GM12874 (cell line): ENCODE data around the gene TRIM54.

Experiments used
- CTCF ChIP-seq: IDR thresholded peaks from 2 replicates; pipeline ENCODE4 v1.5.1; 2011; ENCODE audit warnings: low read depth, mild to moderate bottlenecking, control low read depth, low read length, moderate library complexity; ENCODE audit not compliant: insufficient read depth

The TRIM54 gene

GRCh38 chr2:27265536-27265870 is 16.7 kb upstream of the TRIM54 start:
- no peak for TF ChIP-seq CTCF

GRCh38 chr2:27270131-27270530 is 12.1 kb upstream of the TRIM54 start:
- no peak for TF ChIP-seq CTCF

DNA sequence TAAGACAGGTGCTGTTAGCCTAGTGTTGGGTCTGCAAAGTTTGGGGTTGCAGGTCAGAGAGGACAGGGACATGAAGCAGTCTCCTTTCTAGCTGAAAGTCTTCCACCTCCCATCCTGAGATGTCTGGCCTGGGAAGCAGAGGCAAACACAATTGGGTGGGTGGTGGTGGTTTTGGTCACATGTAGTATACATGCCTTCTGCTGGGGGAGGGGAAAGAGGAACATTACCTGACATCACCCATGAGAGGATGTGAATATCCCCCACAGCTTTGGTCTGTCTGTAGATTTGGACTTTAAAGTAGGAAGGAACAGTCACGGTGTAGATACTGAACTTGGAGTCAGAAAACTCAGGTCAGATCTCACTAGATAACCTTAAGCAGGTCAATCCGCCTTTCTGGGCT is 11.6 kb upstream of the TRIM54 start:
- no peak for TF ChIP-seq CTCF

- no peak for TF ChIP-seq CTCF
Observed at GRCh38 chr2:27271631-27272340, 10.4 kb upstream of the TRIM54 start.

DNA sequence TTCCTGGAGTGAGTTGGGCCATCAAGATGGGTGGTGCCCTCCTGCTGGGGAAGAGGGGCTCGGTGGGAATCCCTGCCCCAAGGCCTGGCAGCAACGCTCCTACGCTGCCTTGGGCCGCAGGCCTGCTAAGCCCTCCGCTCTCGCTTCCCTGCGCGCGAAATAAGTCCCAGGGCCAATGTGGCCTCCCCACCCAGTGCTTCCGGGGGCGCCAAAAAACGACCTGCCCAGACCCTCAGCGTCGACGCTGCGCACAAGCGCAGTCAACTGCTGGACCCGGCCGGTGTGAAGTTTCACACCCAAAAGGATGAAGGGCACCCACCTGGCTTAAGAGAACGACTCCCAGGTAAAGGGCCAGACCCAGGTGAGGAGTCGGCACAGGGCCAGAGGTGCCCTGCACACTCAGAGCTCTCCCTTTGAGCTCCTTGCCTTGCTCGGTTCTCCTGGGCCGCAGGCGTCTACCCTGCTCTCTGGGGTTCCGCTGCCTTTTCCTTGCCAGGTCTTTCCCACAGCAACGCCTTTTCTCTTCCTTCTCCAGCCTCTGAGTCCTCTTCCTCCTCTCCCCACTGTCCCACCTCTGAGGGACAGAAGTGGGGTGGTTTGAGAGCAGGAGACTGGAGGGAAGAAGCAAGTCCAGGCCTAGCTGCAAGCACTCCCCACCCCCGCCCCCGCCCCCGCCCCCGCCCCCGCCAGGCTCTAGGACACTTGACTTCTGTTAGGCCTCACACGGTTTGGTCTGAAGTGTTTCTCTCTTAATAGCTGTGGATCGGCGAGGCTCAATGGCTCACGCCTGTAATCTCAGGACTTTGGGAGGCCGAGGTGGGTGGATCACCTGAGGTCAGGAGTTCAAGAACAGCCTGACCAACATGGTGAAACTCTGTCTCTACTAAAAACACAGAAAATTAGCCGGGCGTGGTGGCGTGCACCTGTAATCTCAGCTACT is 6.7 kb upstream of the TRIM54 start, which contains the start of gene DNAJC5G:
TSS of gene DNAJC5G (plus strand) at position 223 of the 940 bp plus-strand sequence. CDS start 1,296 bp downstream, outside the sequence.
- TF ChIP-seq CTCF: no peak

DNA sequence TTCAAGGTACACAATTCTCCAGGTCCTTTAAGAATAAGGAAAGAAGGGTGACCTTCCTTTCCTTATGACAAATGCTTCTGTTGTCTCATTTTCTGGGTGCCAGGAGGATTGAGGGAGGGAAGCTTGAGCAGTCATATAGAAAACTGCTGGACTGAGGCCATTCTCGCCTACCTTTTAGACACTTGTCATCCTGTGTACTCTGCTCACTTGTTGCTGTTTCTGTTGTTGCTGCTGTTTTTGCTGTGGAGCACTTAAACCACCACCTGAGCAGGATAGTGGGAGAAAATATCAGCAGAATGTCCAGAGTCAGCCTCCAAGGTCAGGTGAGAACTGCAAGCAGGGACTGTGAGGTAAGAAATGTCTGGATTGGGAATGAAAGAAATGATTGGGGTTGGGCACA is 4.2 kb upstream of the TRIM54 start:
- TF ChIP-seq CTCF: no peak

- no peak for TF ChIP-seq CTCF
Observed at GRCh38 chr2:27280826-27281225, 1.4 kb upstream of the TRIM54 start.
